Activated CD4-positive, alpha-beta memory T cell treated with anti-CD3 and anti-CD28 coated beads, Interleukin-2, amount 10 ng/mL, durations not matched to agents 7 days and 5 days (primary cell): ENCODE data around the gene ELL. TPM values are rescaled to one million over a fixed set of nuclear protein-coding genes. Genes with fewer than 3 reads are reported as not detected.

Experiments
- CTCF ChIA-PET: fragments of 350-600 bp; sonication (Branson Sonifier 250); formaldehyde crosslinking; loops from one replicate; lab custom pipeline; 2021; ENCODE audit warnings: antibody characterized with exemption, inconsistent platforms; lab: Charles Lee
- POLR2A ChIA-PET: fragments of 350-600 bp; sonication (Branson Sonifier 250); formaldehyde crosslinking; loops from one replicate; lab custom pipeline; 2021; ENCODE audit warnings: antibody characterized with exemption; lab: Charles Lee
- DNase-seq: peaks from one replicate; pipeline ENCODE4 v3.0.0-alpha.2; 2020
- H3K27ac Mint-ChIP-seq: one replicate; pipeline ENCODE4 v1.8.0; 2021; ENCODE audit warnings: mild to moderate bottlenecking, mixed read lengths
- H3K27me3 Mint-ChIP-seq: one replicate; pipeline ENCODE4 v1.8.0; 2021; ENCODE audit warnings: mixed read lengths
- H3K36me3 Mint-ChIP-seq: one replicate; pipeline ENCODE4 v1.8.0; 2021; ENCODE audit warnings: low read depth, mixed read lengths
- H3K4me1 Mint-ChIP-seq: one replicate; pipeline ENCODE4 v1.8.0; 2021; ENCODE audit warnings: mixed read lengths
- H3K4me3 Mint-ChIP-seq: one replicate; pipeline ENCODE4 v1.8.0; 2021; ENCODE audit warnings: mild to moderate bottlenecking, mixed read lengths
- H3K9me3 Mint-ChIP-seq: one replicate; pipeline ENCODE4 v1.8.0; 2021; ENCODE audit warnings: mixed read lengths
- total RNA-seq, 2 experiments: library from RNA; stranded (reverse); gene quantifications; one replicate each; pipeline ENCODE4 v1.2.3, GENCODE V29; 2021

The ELL gene
- total RNA-seq, 2 experiments from 2014 or later = 26.2 to 26.3 TPM

GRCh38 chr19:18456974-18457373 is 64.9 kb downstream of the ELL start:
- Mint-ChIP-seq H3K4me1 (peaks cover 2% of the 10 kb centered on the region), H3K4me3 (no peak overlapping the region), H3K36me3 (peaks cover 12% of the 10 kb centered on the region), H3K9me3 (no peaks in the 10 kb centered on the region), H3K27me3 (no peaks in the 10 kb centered on the region), H3K27ac (no peak overlapping the region)
- CTCF ChIA-PET = no interaction called here
- no peak for DNase-seq
- POLR2A ChIA-PET = interaction anchor here (0.6 to 1.0 kb wide), 3 partner anchors 11 to 220 kb away, joined by 3 read pairs; partner anchors contain the start of gene UBA52

- Mint-ChIP-seq H3K36me3 (peaks cover 5% of the 10 kb centered on the region), H3K4me3 (no peak overlapping the region), H3K4me1 (no peaks in the 10 kb centered on the region), H3K9me3 (no peaks in the 10 kb centered on the region), H3K27ac (no peak overlapping the region), H3K27me3 (no peaks in the 10 kb centered on the region)
- CTCF ChIA-PET = no interaction called here
- DNase-seq = no peak
- POLR2A ChIA-PET = interaction anchor here (1.0 kb wide), 1 partner anchor 115 kb away, joined by 3 read pairs; the partner anchor contains the start of gene UBA52
Measured at GRCh38 chr19:18456279-18456678, 65.6 kb downstream of the ELL start.

GRCh38 chr19:18453269-18454024 is 68.4 kb downstream of the ELL start:
- Mint-ChIP-seq H3K4me1 (peaks cover 3% of the 10 kb centered on the region), H3K27ac (no peak overlapping the region), H3K27me3 (no peaks in the 10 kb centered on the region), H3K4me3 (no peak overlapping the region), H3K9me3 (no peaks in the 10 kb centered on the region), H3K36me3 (peaks cover 18% of the 10 kb centered on the region)
- no peak for DNase-seq
- POLR2A ChIA-PET = no interaction called here
- CTCF ChIA-PET = interaction anchor here (0.8 to 2.1 kb wide), 4 partner anchors 9 to 219 kb away, joined by 3 to 13 read pairs (median 5); no protein-coding TSS in a partner anchor

- H3K9me3 Mint-ChIP-seq = no peaks in the 10 kb centered on the region
- no peak overlapping the region for H3K4me3 Mint-ChIP-seq
- no peaks in the 10 kb centered on the region for H3K27me3 Mint-ChIP-seq
- POLR2A ChIA-PET = no interaction called here
- peaks cover 3% of the 10 kb centered on the region for H3K4me1 Mint-ChIP-seq
- H3K27ac Mint-ChIP-seq = no peak overlapping the region
- DNase-seq = no peak
- CTCF ChIA-PET = interaction anchor here (0.6 to 2.1 kb wide), 3 partner anchors 10 to 115 kb away, joined by 3 to 13 read pairs (median 4); no protein-coding TSS in a partner anchor
- H3K36me3 Mint-ChIP-seq = peaks cover 21% of the 10 kb centered on the region
Measured at GRCh38 chr19:18452386-18452785, 69.5 kb downstream of the ELL start.

GRCh38 chr19:18450931-18451836 is 70.7 kb downstream of the ELL start:
- Mint-ChIP-seq H3K4me1 (peaks cover 3% of the 10 kb centered on the region), H3K27ac (no peak overlapping the region), H3K27me3 (no peaks in the 10 kb centered on the region), H3K4me3 (no peak overlapping the region), H3K36me3 (peaks cover 28% of the 10 kb centered on the region), H3K9me3 (no peaks in the 10 kb centered on the region)
- DNase-seq = peak; percentile 88
- CTCF ChIA-PET = interaction anchor here (0.6 to 1.7 kb wide), 20 partner anchors 9 to 464 kb away, joined by 3 to 12 read pairs (median 4); partner anchors contain the start of genes KXD1, REX1BD and UBA52
- POLR2A ChIA-PET = interaction anchor here (0.9 to 1.0 kb wide), 2 partner anchors 11 to 69 kb away, joined by 3 read pairs; no protein-coding TSS in a partner anchor

GRCh38 chr19:18450021-18450930 is 71.6 kb downstream of the ELL start:
- Mint-ChIP-seq H3K4me1 (peaks cover 3% of the 10 kb centered on the region), H3K36me3 (peaks cover 33% of the 10 kb centered on the region), H3K4me3 (no peak overlapping the region), H3K9me3 (no peaks in the 10 kb centered on the region), H3K27ac (no peak overlapping the region), H3K27me3 (no peaks in the 10 kb centered on the region)
- ChIA-PET POLR2A (interaction anchor here (1.0 kb wide), 1 partner anchor 70 kb away, joined by 3 read pairs; no protein-coding TSS in a partner anchor), CTCF (interaction anchor here (0.9 to 1.7 kb wide), 17 partner anchors 8 to 465 kb away, joined by 3 to 12 read pairs (median 4); partner anchors contain the start of genes KXD1, REX1BD and UBA52)
- no peak for DNase-seq

- H3K9me3 Mint-ChIP-seq = no peaks in the 10 kb centered on the region
- ChIA-PET POLR2A (no interaction called here), CTCF (no interaction called here)
- H3K36me3 Mint-ChIP-seq = peaks cover 39% of the 10 kb centered on the region
- H3K4me1 Mint-ChIP-seq = peaks cover 3% of the 10 kb centered on the region
- no peak overlapping the region for H3K4me3 Mint-ChIP-seq
- no peaks in the 10 kb centered on the region for H3K27me3 Mint-ChIP-seq
- H3K27ac Mint-ChIP-seq = no peak overlapping the region
- DNase-seq = no peak
Measured at GRCh38 chr19:18449552-18449951, 72.3 kb downstream of the ELL start.

- Mint-ChIP-seq H3K27ac (no peak overlapping the region), H3K4me1 (peaks cover 16% of the 10 kb centered on the region), H3K36me3 (peaks cover 60% of the 10 kb centered on the region), H3K9me3 (peaks cover 6% of the 10 kb centered on the region), H3K4me3 (no peak overlapping the region), H3K27me3 (no peaks in the 10 kb centered on the region)
- POLR2A ChIA-PET = no interaction called here
- CTCF ChIA-PET = interaction anchor here (0.8 kb wide), 1 partner anchor 15 kb away, joined by 3 read pairs; no protein-coding TSS in a partner anchor
- DNase-seq = no peak
Measured at GRCh38 chr19:18446811-18447359, 75.0 kb downstream of the ELL start.

- Mint-ChIP-seq H3K4me1 (peaks cover 20% of the 10 kb centered on the region), H3K4me3 (no peak overlapping the region), H3K36me3 (peaks cover 60% of the 10 kb centered on the region), H3K27me3 (no peaks in the 10 kb centered on the region), H3K9me3 (peaks cover 6% of the 10 kb centered on the region), H3K27ac (no peak overlapping the region)
- CTCF ChIA-PET = no interaction called here
- POLR2A ChIA-PET = interaction anchor here (0.9 to 1.0 kb wide), 2 partner anchors 11 to 14 kb away, joined by 3 read pairs; no protein-coding TSS in a partner anchor
- no peak for DNase-seq
Measured at GRCh38 chr19:18446145-18446810, 75.6 kb downstream of the ELL start.

GRCh38 chr19:18445262-18445948 is 76.5 kb downstream of the ELL start:
- Mint-ChIP-seq H3K27me3 (no peaks in the 10 kb centered on the region), H3K27ac (no peak overlapping the region), H3K9me3 (peaks cover 6% of the 10 kb centered on the region), H3K4me3 (no peak overlapping the region), H3K36me3 (peaks cover 60% of the 10 kb centered on the region), H3K4me1 (peaks cover 23% of the 10 kb centered on the region)
- DNase-seq = no peak
- CTCF ChIA-PET = no interaction called here
- POLR2A ChIA-PET = interaction anchor here (0.9 to 1.0 kb wide), 2 partner anchors 12 to 15 kb away, joined by 3 read pairs; no protein-coding TSS in a partner anchor

GRCh38 chr19:18444513-18444912 is 77.4 kb downstream of the ELL start:
- DNase-seq = no peak
- H3K27ac Mint-ChIP-seq = no peak overlapping the region
- peaks cover 6% of the 10 kb centered on the region for H3K9me3 Mint-ChIP-seq
- CTCF ChIA-PET = no interaction called here
- H3K4me3 Mint-ChIP-seq = no peak overlapping the region
- peaks cover 57% of the 10 kb centered on the region for H3K36me3 Mint-ChIP-seq
- peaks cover 24% of the 10 kb centered on the region for H3K4me1 Mint-ChIP-seq
- H3K27me3 Mint-ChIP-seq = no peaks in the 10 kb centered on the region
- POLR2A ChIA-PET = no interaction called here
